Peyer's patch (tissue), 4 donors: ENCODE measurements around the gene CSMD2. TPM values are rescaled to one million over a fixed set of nuclear protein-coding genes. Genes with fewer than 3 reads are reported as not detected.

Experiments
- DNase-seq, 3 donors: peaks; one replicate each; pipeline ENCODE4 v3.0.0-alpha.2; 2017 to 2019
- H3K27ac ChIP-seq, 4 donors: fragments of 200-600 bp; sonication (generic); one replicate each; pipeline ENCODE4 v1.5.1; 2016 to 2019
- H3K27me3 ChIP-seq, 2 donors: fragments of 200-600 bp; sonication (generic); one replicate each; pipeline ENCODE4 v1.5.1; 2019
- H3K36me3 ChIP-seq, 3 donors: fragments of 200-600 bp; sonication (generic); one replicate each; pipeline ENCODE4 v1.5.1; 2016 to 2019
- H3K4me1 ChIP-seq, 4 donors: fragments of 200-600 bp; sonication (generic); one replicate each; pipeline ENCODE4 v1.5.1; 2016 to 2019
- H3K4me3 ChIP-seq, 4 donors: fragments of 200-600 bp; sonication (generic); 1 replicate in 3 of 4; 2 replicates in 1 of 4; pipeline ENCODE4 v1.5.1; 2016 to 2019; ENCODE audit warnings: mild to moderate bottlenecking in 1 of 4
- H3K9me3 ChIP-seq, 4 donors: fragments of 200-600 bp; sonication (generic); one replicate each; pipeline ENCODE4 v1.5.1; 2016 to 2019; ENCODE audit warnings: mild to moderate bottlenecking in 1 of 4
- CTCF ChIP-seq, 6 experiments: fragments of 450-650 bp in 4 of 6; fragments of 200-600 bp in 2 of 6; sonication (generic) in 1 of 6; IDR thresholded peaks; one replicate each; pipeline ENCODE4 v1.5.1; 2017 to 2019; ENCODE audit warnings: antibody characterized with exemption in 6 of 6, mild to moderate bottlenecking in 3 of 6, moderate library complexity in 1 of 6
- POLR2A ChIP-seq, 2 donors: fragments of 450-650 bp; IDR thresholded peaks; one replicate each; pipeline ENCODE4 v1.5.1; 2017; ENCODE audit warnings: antibody characterized with exemption in 2 of 2, mild to moderate bottlenecking in 2 of 2, moderate library complexity in 2 of 2
- total RNA-seq, 4 donors: library from RNA; depleted of rRNA; stranded (reverse); fragments of >200 nt; gene quantifications; one replicate each; pipeline ENCODE4 v1.1.0, GENCODE V29; 2016

CSMD2 gene
- total RNA-seq, 4 donors from 2014 or later, result under 0.01 to 1.2 (median 0.70) TPM

- no peak for TF ChIP-seq POLR2A (IDR thresholded peaks at IDR 0.05)
- TF ChIP-seq CTCF (IDR thresholded peaks at IDR 0.05), result no peak
- no peaks in the 10 kb centered on the region for H3K4me1 ChIP-seq
- no peak for DNase-seq
- no peak overlapping the region for H3K4me3 ChIP-seq
- no peaks in the 10 kb centered on the region for H3K27me3 ChIP-seq
- no peaks in the 10 kb centered on the region for H3K9me3 ChIP-seq
- H3K27ac ChIP-seq, result no peak overlapping the region
- no peaks in the 10 kb centered on the region for H3K36me3 ChIP-seq
Observed at GRCh38 chr1:34115233-34115632, 49.8 kb downstream of the CSMD2 start.

GRCh38 chr1:34113887-34114286, 51.1 kb downstream of the CSMD2 start:
- TF ChIP-seq CTCF (IDR thresholded peaks at IDR 0.05) (peak in 3 of 6 experiments; percentile 36 to 40 (median 38)), POLR2A (IDR thresholded peaks at IDR 0.05) (no peak)
- H3K36me3 ChIP-seq, result no peaks in the 10 kb centered on the region
- no peak overlapping the region for H3K4me3 ChIP-seq
- no peaks in the 10 kb centered on the region for H3K9me3 ChIP-seq
- H3K27ac ChIP-seq, result no peak overlapping the region
- no peaks in the 10 kb centered on the region for H3K4me1 ChIP-seq
- no peak for DNase-seq
- H3K27me3 ChIP-seq, result no peaks in the 10 kb centered on the region

GRCh38 chr1:34113362-34113761, 51.7 kb downstream of the CSMD2 start:
- H3K27ac ChIP-seq, result no peak overlapping the region
- H3K27me3 ChIP-seq, result no peaks in the 10 kb centered on the region
- no peaks in the 10 kb centered on the region for H3K9me3 ChIP-seq
- no peak for DNase-seq
- TF ChIP-seq CTCF (IDR thresholded peaks at IDR 0.05), result no peak
- no peak for TF ChIP-seq POLR2A (IDR thresholded peaks at IDR 0.05)
- no peaks in the 10 kb centered on the region for H3K36me3 ChIP-seq
- no peaks in the 10 kb centered on the region for H3K4me1 ChIP-seq
- no peak overlapping the region for H3K4me3 ChIP-seq

GRCh38 chr1:34108711-34109110, 56.3 kb downstream of the CSMD2 start:
- H3K9me3 ChIP-seq, result no peaks in the 10 kb centered on the region
- no peaks in the 10 kb centered on the region for H3K27me3 ChIP-seq
- no peak overlapping the region for H3K27ac ChIP-seq
- no peaks in the 10 kb centered on the region for H3K4me1 ChIP-seq
- no peak for DNase-seq
- no peaks in the 10 kb centered on the region for H3K36me3 ChIP-seq
- TF ChIP-seq POLR2A (IDR thresholded peaks at IDR 0.05) (no peak), CTCF (IDR thresholded peaks at IDR 0.05) (no peak)
- no peak overlapping the region for H3K4me3 ChIP-seq

GRCh38 chr1:34108269-34108668, 56.8 kb downstream of the CSMD2 start:
- Histone ChIP-seq H3K4me3 (no peak overlapping the region), H3K36me3 (no peaks in the 10 kb centered on the region), H3K4me1 (no peaks in the 10 kb centered on the region), H3K27ac (no peak overlapping the region), H3K27me3 (no peaks in the 10 kb centered on the region), H3K9me3 (no peaks in the 10 kb centered on the region)
- DNase-seq, result no peak
- TF ChIP-seq POLR2A (IDR thresholded peaks at IDR 0.05) (no peak), CTCF (IDR thresholded peaks at IDR 0.05) (no peak)

GRCh38 chr1:34101151-34101550, 63.9 kb downstream of the CSMD2 start:
- H3K36me3 ChIP-seq, result no peaks in the 10 kb centered on the region
- no peak for DNase-seq
- TF ChIP-seq POLR2A (IDR thresholded peaks at IDR 0.05) (no peak), CTCF (IDR thresholded peaks at IDR 0.05) (no peak)
- no peaks in the 10 kb centered on the region for H3K27me3 ChIP-seq
- H3K9me3 ChIP-seq, result no peaks in the 10 kb centered on the region
- no peaks in the 10 kb centered on the region for H3K4me1 ChIP-seq
- H3K27ac ChIP-seq, result no peak overlapping the region
- H3K4me3 ChIP-seq, result no peak overlapping the region
